CD14-positive monocyte (primary cell): ENCODE results near the gene NPAS2. TPM values are rescaled to one million over a fixed set of nuclear protein-coding genes. Genes with fewer than 3 reads are reported as not detected.

ENCODE experiments used
- DNase-seq, 3 donors: peaks; one replicate each; pipeline ENCODE4 v3.0.0-alpha.2; 2011 to 2022
- H2AFZ ChIP-seq: 2 replicates; pipeline ENCODE4 v1.6.0; 2012; ENCODE audit warnings: mild to moderate bottlenecking, low read depth, low read length, inconsistent platforms; ENCODE audit not compliant: insufficient read depth, poor library complexity, severe bottlenecking
- H3K27ac ChIP-seq, 2 donors: 1 replicate in 1 of 2; 2 replicates in 1 of 2; pipeline ENCODE4 v1.5.1; 2012 to 2013; ENCODE audit warnings: low read length in 2 of 2, control low read depth in 1 of 2, inconsistent platforms in 1 of 2, low read depth in 1 of 2, mild to moderate bottlenecking in 1 of 2
- H3K27me3 ChIP-seq, 2 donors: one replicate each; pipeline versions ENCODE4 v1.6.0 to v1.6.1; 2011 to 2013; ENCODE audit warnings: low read length in 2 of 2; ENCODE audit not compliant: control insufficient read depth in 2 of 2, insufficient read depth in 2 of 2
- H3K36me3 ChIP-seq, 2 donors: replicated peaks in 1 of 2; 1 replicate in 1 of 2; 2 replicates in 1 of 2; pipeline versions ENCODE4 v1.5.1 to v1.6.1; 2012 to 2013; ENCODE audit warnings: low read length in 2 of 2, control low read depth in 1 of 2, inconsistent platforms in 1 of 2, mild to moderate bottlenecking in 1 of 2; ENCODE audit not compliant: insufficient read depth in 2 of 2, control insufficient read depth in 1 of 2
- H3K4me1 ChIP-seq, 2 donors: 1 replicate in 1 of 2; 2 replicates in 1 of 2; pipeline versions ENCODE4 v1.5.1 to v1.6.1; 2012 to 2013; ENCODE audit warnings: low read length in 2 of 2, control low read depth in 1 of 2, inconsistent platforms in 1 of 2, mild to moderate bottlenecking in 1 of 2, moderate library complexity in 1 of 2; ENCODE audit not compliant: insufficient read depth in 2 of 2, control insufficient read depth in 1 of 2
- H3K4me2 ChIP-seq: replicated peaks from 2 replicates; pipeline ENCODE3; 2012; ENCODE audit warnings: low read length, moderate library complexity, mild to moderate bottlenecking; ENCODE audit not compliant: poor library complexity, severe bottlenecking; ENCODE audit errors: extremely low read depth
- H3K4me3 ChIP-seq, 3 experiments: fragments of 200-600 bp in 1 of 3; sonication (generic) in 1 of 3; replicated peaks in 1 of 3; 1 replicate in 2 of 3; 2 replicates in 1 of 3; pipeline ENCODE4 v1.5.1; 2011 to 2013; ENCODE audit warnings: low read length in 3 of 3, mild to moderate bottlenecking in 3 of 3, control low read depth in 2 of 3, low read depth in 2 of 3, inconsistent platforms in 1 of 3, moderate library complexity in 1 of 3
- H3K79me2 ChIP-seq: 2 replicates; pipeline ENCODE4 v1.6.0; 2012; ENCODE audit warnings: mild to moderate bottlenecking, control low read depth, inconsistent platforms, low read length, moderate library complexity; ENCODE audit not compliant: insufficient read depth
- H3K9ac ChIP-seq: 2 replicates; pipeline ENCODE4 v1.6.0; 2017; ENCODE audit warnings: low read length, mild to moderate bottlenecking; ENCODE audit not compliant: insufficient read depth, poor library complexity, severe bottlenecking
- H3K9me3 ChIP-seq, 2 donors: replicated peaks in 1 of 2; 1 replicate in 1 of 2; 2 replicates in 1 of 2; pipeline versions ENCODE4 v1.5.1 to v1.6.1; 2012 to 2013; ENCODE audit warnings: low read length in 2 of 2, control low read depth in 1 of 2; ENCODE audit not compliant: control insufficient read depth in 1 of 2, insufficient read depth in 1 of 2
- H4K20me1 ChIP-seq: 2 replicates; pipeline ENCODE4 v1.6.0; 2012; ENCODE audit warnings: mild to moderate bottlenecking, low read length, control low read depth, moderate library complexity; ENCODE audit not compliant: insufficient read depth
- H3K27ac Mint-ChIP-seq, 7 donors: one replicate each; pipeline ENCODE4 v1.8.0; 2020; ENCODE audit warnings: mild to moderate bottlenecking in 7 of 7, mixed read lengths in 7 of 7, moderate library complexity in 6 of 7, inconsistent platforms in 2 of 7
- H3K27me3 Mint-ChIP-seq, 3 donors: one replicate each; pipeline ENCODE4 v1.8.0; 2021 to 2022; ENCODE audit warnings: low read depth in 3 of 3, mild to moderate bottlenecking in 3 of 3, mixed read lengths in 3 of 3, moderate library complexity in 3 of 3, inconsistent platforms in 1 of 3
- H3K36me3 Mint-ChIP-seq, 2 donors: one replicate each; pipeline ENCODE4 v1.8.0; 2020; ENCODE audit warnings: mixed read lengths in 2 of 2, inconsistent platforms in 1 of 2, mild to moderate bottlenecking in 1 of 2
- H3K4me1 Mint-ChIP-seq: one replicate; pipeline ENCODE4 v1.8.0; 2020; ENCODE audit warnings: mild to moderate bottlenecking, mixed read lengths
- H3K4me3 Mint-ChIP-seq, 2 donors: one replicate each; pipeline ENCODE4 v1.8.0; 2020; ENCODE audit warnings: mild to moderate bottlenecking in 2 of 2, mixed read lengths in 2 of 2, moderate library complexity in 1 of 2
- H3K9me3 Mint-ChIP-seq, 7 donors: one replicate each; pipeline ENCODE4 v1.8.0; 2020 to 2022; ENCODE audit warnings: mixed read lengths in 7 of 7, mild to moderate bottlenecking in 6 of 7, moderate library complexity in 6 of 7, inconsistent platforms in 2 of 7
- CTCF ChIP-seq: fragments of 200-600 bp; IDR thresholded peaks from one replicate; pipeline ENCODE4 v1.8.0; 2022; ENCODE audit warnings: antibody characterized with exemption, mild to moderate bottlenecking
- WGBS: methylation state at CpG from one replicate; pipeline ENCODE4 v1.1.5; 2013; ENCODE audit warnings: missing lambda C conversion rate; ENCODE audit not compliant: insufficient coverage; 5-methylcytosine and 5-hydroxymethylcytosine counted together
- intact Hi-C, 2 donors: fragments of 100-400 bp; cut with micrococcal nuclease; formaldehyde crosslinking; loops; one replicate each; pipeline versions ENCODE4 v1.15.0 to v1.15.1; 2023
- polyA plus RNA-seq, 3 donors: library from polyadenylated mRNA; depleted of rRNA in 1 of 3; unstranded in 2 of 3; stranded (reverse) in 1 of 3; fragments of 300-500 nt in 2 of 3; fragments of >200 nt in 1 of 3; fragmentation: Illumina TruSeq in 2 of 3; gene quantifications; 1 replicate in 2 of 3; 2 replicates in 1 of 3; pipeline ENCODE4 v1.2.3, GENCODE V29; 2012 to 2021

The NPAS2 gene
- polyA plus RNA-seq, 3 donors, result not detected

GRCh38 chr2:100989666-100990065 lies 169.7 kb downstream of the NPAS2 start:
- TF ChIP-seq CTCF, result no peak
- no peaks in the 10 kb centered on the region for H3K36me3 ChIP-seq
- H3K4me1 ChIP-seq, result peaks cover 0 to 5% of the 10 kb centered on the region in 2 donors
- WGBS, result 100% methylated on average over 3 of the region's 3 CpGs
- H3K4me3 ChIP-seq, result no peak overlapping the region
- H2AFZ ChIP-seq, result no peak overlapping the region
- Mint-ChIP-seq H3K9me3 (peaks cover 0 to 3% (median 0%) of the 10 kb centered on the region in 7 donors), H3K4me1 (peaks cover 7% of the 10 kb centered on the region), H3K27me3 (peaks cover 1 to 3% (median 2%) of the 10 kb centered on the region in 3 donors), H3K4me3 (no peak overlapping the region), H3K27ac (no peak overlapping the region), H3K36me3 (no peaks in the 10 kb centered on the region)
- intact Hi-C loops, result loop anchor here (10.0 kb wide), 2 partner anchors 375 to 1435 kb away; no protein-coding TSS in a partner anchor
- no peak overlapping the region for H3K4me2 ChIP-seq
- no peaks in the 10 kb centered on the region for H3K9me3 ChIP-seq
- DNase-seq, result no peak
- no peaks in the 10 kb centered on the region for H4K20me1 ChIP-seq
- no peak overlapping the region for H3K9ac ChIP-seq
- H3K79me2 ChIP-seq, result no peaks in the 10 kb centered on the region
- H3K27ac ChIP-seq, result no peak overlapping the region
- no peaks in the 10 kb centered on the region for H3K27me3 ChIP-seq

- Mint-ChIP-seq H3K27me3 (peaks cover 1 to 4% (median 2%) of the 10 kb centered on the region in 3 donors), H3K27ac (no peak overlapping the region), H3K4me3 (no peak overlapping the region), H3K9me3 (no peaks in the 10 kb centered on the region), H3K36me3 (no peaks in the 10 kb centered on the region), H3K4me1 (peaks cover 7% of the 10 kb centered on the region)
- 92% methylated on average over 9 of the region's 9 CpGs for WGBS
- no peak overlapping the region for H3K27ac ChIP-seq
- H3K9me3 ChIP-seq, result no peaks in the 10 kb centered on the region
- H3K79me2 ChIP-seq, result no peaks in the 10 kb centered on the region
- H3K4me3 ChIP-seq, result no peak overlapping the region
- H4K20me1 ChIP-seq, result no peaks in the 10 kb centered on the region
- DNase-seq, result no peak
- TF ChIP-seq CTCF, result no peak
- no peak overlapping the region for H3K9ac ChIP-seq
- H3K36me3 ChIP-seq, result no peaks in the 10 kb centered on the region
- peaks cover 0 to 5% of the 10 kb centered on the region in 2 donors for H3K4me1 ChIP-seq
- intact Hi-C loops, result no loop called here
- no peaks in the 10 kb centered on the region for H3K27me3 ChIP-seq
- H3K4me2 ChIP-seq, result no peak overlapping the region
- H2AFZ ChIP-seq, result no peak overlapping the region
Measured at GRCh38 chr2:100990166-100990565, 170.2 kb downstream of the NPAS2 start.
